HepG2 (cell line): ENCODE measurements around the gene PIGZ. TPM values are rescaled to one million over a fixed set of nuclear protein-coding genes. Genes with fewer than 3 reads are reported as not detected.

Source experiments
- ATAC-seq: fragments of 200-7000 bp; cut with Tn5 transposase; 3 replicates; pipeline ENCODE4 v1.9.1; 2020; ENCODE audit warnings: mild to moderate bottlenecking, moderate library complexity
- BruUV-seq: library from RNA; stranded (reverse); fragments of 400-500 nt; replicated peaks from 2 replicates; lab custom pipeline; 2021; lab: Mats Ljungman, UMichigan
- CTCF ChIA-PET: fragments of 300-600 bp; formaldehyde crosslinking; extraction: SDS; loops from one replicate; lab custom pipeline; 2021; ENCODE audit warnings: low total read pairs, inconsistent platforms, low intra/inter-chr PET ratio; lab: Yijun Ruan, JAX
- POLR2A ChIA-PET: fragments of 350-600 bp; sonication (Branson Sonifier 250); formaldehyde crosslinking; loops from one replicate; lab custom pipeline; 2020; ENCODE audit warnings: antibody characterized with exemption, inconsistent platforms; lab: Yijun Ruan, JAX
- DNase-seq: peaks from one replicate; pipeline ENCODE4 v3.0.0-alpha.2; 2015; ENCODE audit warnings: low spot score
- FAIRE-seq: peaks from 3 replicates; lab custom pipeline; 2011; peaks lifted over from hg19 to GRCh38; lab: Jason Lieb, UNC
- H2AFZ ChIP-seq: one replicate; pipeline ENCODE4 v1.6.1; 2011; ENCODE audit warnings: low read length, inconsistent platforms
- H3K27ac ChIP-seq: fragments of 300-600 bp; 3 replicates; pipeline ENCODE4 v1.8.0; 2011; ENCODE audit warnings: mixed run types, mild to moderate bottlenecking, mixed read lengths, low read length, inconsistent platforms; ENCODE audit not compliant: insufficient read depth; ENCODE audit errors: extremely low read length
- H3K27me3 ChIP-seq, 2 experiments: fragments of 200-600 bp in 1 of 2; 2 replicates in 1 of 2; 3 replicates in 1 of 2; pipeline versions ENCODE4 v1.6.0 to v1.8.0; 2011; ENCODE audit warnings: low read length in 2 of 2, mild to moderate bottlenecking in 2 of 2, moderate library complexity in 2 of 2, inconsistent platforms in 1 of 2; ENCODE audit not compliant: insufficient read depth in 2 of 2, control insufficient read depth in 1 of 2
- H3K36me3 ChIP-seq, 2 experiments: fragments of 200-600 bp in 1 of 2; replicated peaks in 1 of 2; 2 replicates in 1 of 2; 3 replicates in 1 of 2; pipeline versions ENCODE4 v1.5.1 to v1.8.0; 2011; ENCODE audit warnings: low read length in 2 of 2, inconsistent platforms in 1 of 2; ENCODE audit not compliant: insufficient read depth in 2 of 2, control insufficient read depth in 1 of 2
- H3K4me1 ChIP-seq: 2 replicates; pipeline ENCODE4 v1.5.1; 2012; ENCODE audit warnings: low read length, inconsistent platforms; ENCODE audit not compliant: insufficient read depth
- H3K4me2 ChIP-seq: 2 replicates; pipeline ENCODE4 v1.6.0; 2011; ENCODE audit warnings: low read depth, low read length, inconsistent platforms
- H3K4me3 ChIP-seq, 3 experiments: fragments of 200-600 bp in 1 of 3; sonication (generic), shearing (Covaris generic) in 1 of 3; replicated peaks in 1 of 3; 2 replicates each; pipeline ENCODE4 v1.5.1; 2011 to 2016; ENCODE audit warnings: low read length in 3 of 3, inconsistent platforms in 2 of 3, low read depth in 2 of 3, mild to moderate bottlenecking in 2 of 3, control low read depth in 1 of 3, mixed read lengths in 1 of 3; ENCODE audit not compliant: insufficient read depth in 1 of 3
- H3K79me2 ChIP-seq: one replicate; pipeline ENCODE4 v1.6.1; 2011; ENCODE audit warnings: low read length, inconsistent platforms; ENCODE audit not compliant: insufficient read depth
- H3K9ac ChIP-seq: 2 replicates; pipeline ENCODE4 v1.6.0; 2011; ENCODE audit warnings: mild to moderate bottlenecking, low read depth, low read length, inconsistent platforms; ENCODE audit not compliant: insufficient read depth
- H3K9me3 ChIP-seq: 2 replicates; pipeline ENCODE4 v1.5.1; 2012; ENCODE audit warnings: mild to moderate bottlenecking, low read length
- H4K20me1 ChIP-seq: 2 replicates; pipeline ENCODE4 v1.6.0; 2011; ENCODE audit warnings: inconsistent platforms, mild to moderate bottlenecking, low read length, moderate library complexity; ENCODE audit not compliant: insufficient read depth
- KLF11 ChIP-seq: IDR thresholded peaks from 2 replicates; pipeline ENCODE4 v1.6.1; 2016; ENCODE audit warnings: missing compliant biosample characterization
- KLF12 ChIP-seq: sonication (generic); formaldehyde crosslinking; IDR thresholded peaks from 2 replicates; pipeline ENCODE4 v1.4.0; 2020; ENCODE audit warnings: missing genetic modification reagents, borderline replicate concordance
- MAX ChIP-seq: IDR thresholded peaks from 2 replicates; pipeline ENCODE4 v1.6.1; 2012; ENCODE audit warnings: inconsistent platforms
- NR3C1 ChIP-seq: sonication (generic); formaldehyde crosslinking; IDR thresholded peaks from 2 replicates; pipeline ENCODE4 v1.4.0; 2020; ENCODE audit warnings: missing genetic modification reagents
- TP53 ChIP-seq: sonication (generic); formaldehyde crosslinking; conservative IDR thresholded peaks from 2 replicates; pipeline ENCODE4 v1.4.0; 2020; ENCODE audit warnings: missing genetic modification reagents
- ZNF263 ChIP-seq: sonication (generic); formaldehyde crosslinking; IDR thresholded peaks from 2 replicates; pipeline ENCODE4 v1.4.0; 2020; ENCODE audit warnings: missing genetic modification reagents
- ZNF615 ChIP-seq: sonication (generic); formaldehyde crosslinking; IDR thresholded peaks from 2 replicates; pipeline ENCODE4 v1.5.0; 2020; ENCODE audit warnings: mild to moderate bottlenecking, missing genetic modification reagents, borderline replicate concordance
- ZNF678 ChIP-seq: sonication (generic); formaldehyde crosslinking; IDR thresholded peaks from 2 replicates; pipeline ENCODE4 v1.4.0; 2020; ENCODE audit warnings: mild to moderate bottlenecking, missing genetic modification reagents
- ZSCAN30 ChIP-seq: sonication (generic); formaldehyde crosslinking; IDR thresholded peaks from 2 replicates; pipeline ENCODE4 v1.5.0; 2020; ENCODE audit warnings: mild to moderate bottlenecking, missing genetic modification reagents
- ZUFSP ChIP-seq: sonication (generic); formaldehyde crosslinking; IDR thresholded peaks from 2 replicates; pipeline ENCODE4 v1.9.0; 2021; ENCODE audit warnings: missing genetic modification reagents, mild to moderate bottlenecking, borderline replicate concordance
- WGBS: methylation state at CpG from one replicate; pipeline ENCODE4 v1.1.6; 2017; ENCODE audit warnings: low lambda C conversion rate; 5-methylcytosine and 5-hydroxymethylcytosine counted together
- in situ Hi-C: cut with HindIII; loops from 2 replicates; pipeline ENCODE4 v1.10.0; 2017; ENCODE audit warnings: low pct_unique_long_range_greater_than_20kb; ENCODE audit not compliant: extremely low pct_ligation_motif_present
- intact Hi-C: fragments of 100-400 bp; cut with micrococcal nuclease; formaldehyde crosslinking; loops from one replicate; pipeline ENCODE4 v1.10.0; 2022; ENCODE audit not compliant: unreplicated experiment
- polyA plus RNA-seq, 8 experiments: library from polyadenylated mRNA; depleted of rRNA in 3 of 8; stranded (reverse) in 7 of 8; unstranded in 1 of 8; fragments of >200 nt; fragmentation: Illumina TruSeq in 4 of 8; extraction: Trizol in 4 of 8; gene quantifications; 2 replicates each; pipeline versions ENCODE4 v1.2.1 to v1.2.3, GENCODE V29; 2011 to 2016; ENCODE audit warnings: low read depth in 4 of 8, missing spikeins in 1 of 8, mixed read lengths in 1 of 8; ENCODE audit not compliant: insufficient read depth in 1 of 8
- total RNA-seq, 5 experiments: library from RNA; depleted of rRNA; stranded (reverse); fragments of >200 nt; fragmentation: Illumina TruSeq; extraction: Trizol; gene quantifications; 2 replicates each; pipeline ENCODE4 v1.2.3, GENCODE V29; 2016; ENCODE audit warnings: low read depth in 1 of 5

Gene PIGZ
- total and polyA plus RNA-seq, 2 of the 13 experiments (the other 11 are each of a cell fraction or from before 2014, with no cell fraction given), result 4.7 to 60.5 TPM

- no peaks in the 10 kb centered on the region for H4K20me1 ChIP-seq
- H3K4me1 ChIP-seq, result peaks cover 40% of the 10 kb centered on the region
- TF ChIP-seq ZNF263 (CRISPR knock-in tag) (no peak), ZUFSP (no peak), NR3C1 (CRISPR knock-in tag) (no peak), ZNF615 (CRISPR knock-in tag) (no peak), ZSCAN30 (CRISPR knock-in tag) (no peak), KLF12 (CRISPR knock-in tag) (no peak), TP53 (no peak), KLF11 (CRISPR knock-in tag) (no peak), MAX (no peak), ZNF678 (CRISPR knock-in tag) (no peak)
- H2AFZ ChIP-seq, result no peak overlapping the region
- H3K27ac ChIP-seq, result peak overlapping the region; percentile 38
- H3K27me3 ChIP-seq, result peaks cover 0 to 1% of the 10 kb centered on the region in 2 experiments; a peak in 2 of 5 replicates
- DNase-seq (no peak), ATAC-seq (no peak), FAIRE-seq (no peak)
- WGBS, result 100% methylated on average over 2 of the region's 2 CpGs
- intact Hi-C loops (no loop called here), in situ Hi-C loops (no loop called here)
- CTCF ChIA-PET, result no interaction called here
- POLR2A ChIA-PET, result no interaction called here
- no peak overlapping the region for H3K4me2 ChIP-seq
- no peaks in the 10 kb centered on the region for H3K9me3 ChIP-seq
- H3K9ac ChIP-seq, result no peak overlapping the region
- H3K79me2 ChIP-seq, result peaks cover 42% of the 10 kb centered on the region
- H3K4me3 ChIP-seq, result no peak overlapping the region
- H3K36me3 ChIP-seq, result peaks cover 13 to 51% of the 10 kb centered on the region in 2 experiments
- no TSS peak for BruUV-seq
Observed at GRCh38 chr3:196938124-196938523, 30.5 kb downstream of the PIGZ start.
